NT2/D1 (cell line): ENCODE results near the gene TMEM233.

Source experiments
- YY1 ChIP-seq: IDR thresholded peaks from 2 replicates; pipeline ENCODE4 v1.6.1; 2011; ENCODE audit not compliant: insufficient read length, insufficient read depth
- ZNF274 ChIP-seq: IDR thresholded peaks from 2 replicates; pipeline ENCODE4 v1.6.1; 2011; ENCODE audit warnings: mild to moderate bottlenecking, low read depth, low read length

DNA sequence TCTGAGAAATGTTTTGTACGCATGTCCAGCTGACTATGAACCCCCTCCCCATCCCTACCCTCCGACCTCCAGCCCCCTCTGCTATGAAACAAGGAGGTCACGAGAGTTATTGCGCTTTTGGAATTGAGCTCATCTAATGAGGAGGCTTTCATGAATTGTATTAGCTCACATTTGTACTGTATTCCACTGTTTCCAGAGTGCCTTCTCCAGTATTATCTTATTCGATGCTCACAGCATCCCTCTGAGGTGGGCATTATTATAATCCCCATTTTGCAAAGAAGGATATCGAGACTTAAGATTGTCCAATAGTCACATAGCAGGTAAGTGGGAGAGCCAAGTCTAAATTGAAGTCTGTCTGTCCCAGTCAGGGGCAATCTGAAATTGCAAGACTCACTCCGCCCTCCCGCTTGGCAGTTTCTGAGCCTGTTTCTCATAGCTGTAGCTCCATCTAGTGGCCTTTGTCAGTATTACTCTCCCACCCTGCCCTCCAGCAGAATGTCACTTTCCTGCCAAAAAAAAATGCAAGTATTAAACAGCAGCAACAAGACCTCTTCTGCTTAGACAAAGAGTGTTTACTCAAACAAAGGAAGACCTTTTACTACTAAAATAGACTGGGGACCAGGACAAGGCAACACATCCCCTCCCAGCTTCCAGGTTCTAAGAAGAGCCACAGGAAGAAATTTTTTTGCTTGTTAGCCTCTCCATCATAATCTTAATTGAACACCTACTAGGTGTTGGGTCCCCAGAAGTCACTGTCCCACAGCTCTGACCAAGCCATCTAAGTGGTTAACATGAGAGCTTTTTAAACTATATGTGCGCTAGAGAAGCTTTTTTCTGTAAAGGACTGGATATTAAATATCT lies 48.6 kb upstream of the TMEM233 start:
- TF ChIP-seq YY1, result no peak
- TF ChIP-seq ZNF274, result no peak
